GM12878 (cell line): Measurements from ENCODE around the gene ANGEL2. TPM values are rescaled to one million over a fixed set of nuclear protein-coding genes. Genes with fewer than 3 reads are reported as not detected.

Experiments
- BHLHE40 ChIP-seq, 2 experiments: fragments of 450-650 bp in 1 of 2; IDR thresholded peaks; 2 replicates each; pipeline ENCODE4 v1.6.1; 2011 to 2017; ENCODE audit warnings: low read depth in 2 of 2, borderline replicate concordance in 1 of 2, improper control_type of control experiment in 1 of 2, low read length in 1 of 2, mild to moderate bottlenecking in 1 of 2
- BMI1 ChIP-seq: fragments of 450-650 bp; IDR thresholded peaks from 2 replicates; pipeline ENCODE4 v1.6.1; 2016; ENCODE audit warnings: mild to moderate bottlenecking, moderate library complexity, borderline replicate concordance
- EGR1 ChIP-seq, 2 experiments: IDR thresholded peaks; 1 replicate in 1 of 2; 2 replicates in 1 of 2; pipeline ENCODE4 v1.6.1; 2011 to 2012; ENCODE audit warnings: low read depth in 2 of 2, low read length in 2 of 2, borderline replicate concordance in 1 of 2, mild to moderate bottlenecking in 1 of 2, moderate library complexity in 1 of 2
- FOXM1 ChIP-seq: IDR thresholded peaks from 2 replicates; pipeline ENCODE4 v1.6.1; 2012; ENCODE audit warnings: low read depth, mild to moderate bottlenecking, inconsistent platforms, low read length, moderate library complexity
- GABPA ChIP-seq: IDR thresholded peaks from 2 replicates; pipeline ENCODE4 v1.6.1; 2014; ENCODE audit warnings: antibody characterized with exemption, low read depth, mild to moderate bottlenecking, inconsistent platforms
- HCFC1 ChIP-seq: fragments of 150-350 bp; IDR thresholded peaks from 2 replicates; pipeline ENCODE4 v1.6.1; 2014; ENCODE audit warnings: low read length
- IRF4 ChIP-seq: IDR thresholded peaks from 2 replicates; pipeline ENCODE4 v1.6.1; 2011; ENCODE audit warnings: low read depth, low read length
- KAT2A ChIP-seq: conservative IDR thresholded peaks from 2 replicates; pipeline ENCODE4 v1.6.1; 2011; ENCODE audit warnings: low read depth, low read length; ENCODE audit not compliant: control insufficient read depth
- MTA2 ChIP-seq: fragments of 450-650 bp; IDR thresholded peaks from 2 replicates; pipeline ENCODE4 v1.6.1; 2016; ENCODE audit warnings: low read depth, mild to moderate bottlenecking, moderate library complexity
- NBN ChIP-seq: fragments of 450-650 bp; IDR thresholded peaks from 2 replicates; pipeline ENCODE4 v1.6.1; 2016
- PBX3 ChIP-seq: IDR thresholded peaks from 2 replicates; pipeline ENCODE4 v1.6.1; 2011; ENCODE audit warnings: mild to moderate bottlenecking, low read depth, low read length, moderate library complexity; ENCODE audit not compliant: insufficient replicate concordance
- RELB ChIP-seq: fragments of 450-650 bp; IDR thresholded peaks from 2 replicates; pipeline ENCODE4 v1.6.1; 2017; ENCODE audit warnings: low read depth, mild to moderate bottlenecking, moderate library complexity
- SPI1 ChIP-seq: IDR thresholded peaks from 2 replicates; pipeline ENCODE4 v1.6.1; 2011; ENCODE audit warnings: low read depth, mild to moderate bottlenecking, low read length, moderate library complexity, borderline replicate concordance; ENCODE audit not compliant: insufficient read depth
- ZBTB40 ChIP-seq: fragments of 450-650 bp; IDR thresholded peaks from 2 replicates; pipeline ENCODE4 v1.6.1; 2016; ENCODE audit warnings: mild to moderate bottlenecking, moderate library complexity, borderline replicate concordance
- ZNF687 ChIP-seq: fragments of 450-650 bp; IDR thresholded peaks from 2 replicates; pipeline ENCODE4 v1.6.1; 2017; ENCODE audit warnings: mild to moderate bottlenecking, moderate library complexity
- polyA plus RNA-seq, 11 experiments: library from polyadenylated mRNA; depleted of rRNA in 4 of 11; unstranded in 6 of 11; stranded (reverse) in 5 of 11; fragments of >200 nt; fragmentation: Nextera tagmentation in 4 of 11; fragmentation: Illumina TruSeq in 1 of 11; extraction: Ambion mirVana in 4 of 11; extraction: Trizol in 1 of 11; gene quantifications; 1 replicate in 1 of 11; 2 replicates in 10 of 11; pipeline versions ENCODE4 v1.2.1 to v1.2.3, GENCODE V29; 2011 to 2016; ENCODE audit warnings: inconsistent platforms in 2 of 11, missing spikeins in 2 of 11, low read depth in 1 of 11
- total RNA-seq, 4 experiments: library from RNA; depleted of rRNA in 3 of 4; stranded (reverse); fragments of >200 nt in 3 of 4; fragmentation: Illumina TruSeq in 1 of 4; extraction: Trizol in 1 of 4; gene quantifications; 2 replicates each; pipeline versions ENCODE4 v1.2.1 to v1.2.3, GENCODE V29; 2013 to 2021

The ANGEL2 gene
- total and polyA plus RNA-seq, 10 of the 15 experiments (the other 5 are each of a cell fraction or from before 2014, with no cell fraction given), result 6.3 to 53.9 (median 30.7) TPM

GRCh38 chr1:213015099-213016050, at the start of gene ANGEL2 (continued):
- TF ChIP-seq ZNF687 (peak; percentile 50; the same call in 1 of the 2 replicates), HCFC1 (peak; percentile 87), NBN (peak; percentile 89), PBX3 (peak; percentile 43), IRF4 (no peak), FOXM1 (no peak), KAT2A (no peak), MTA2 (no peak; the same call in 1 of the 2 replicates), BHLHE40 (IDR thresholded peaks at IDR 0.05; ENCODE audit: borderline replicate concordance in 1 of 2, low read depth in 2 of 2, low read length in 1 of 2) (peak in 1 of 2 experiments; percentile 16; a peak in 1 of 4 replicates), BMI1 (no peak), RELB (peak; percentile 85; the same call in 1 of the 2 replicates), ZBTB40 (peak; percentile 73; the same call in 1 of the 2 replicates), SPI1 (peak; percentile 45), GABPA (peak; percentile 33), EGR1 (IDR thresholded peaks at IDR 0.05; ENCODE audit: borderline replicate concordance in 1 of 2, low read depth in 2 of 2, low read length in 2 of 2) (0 out of 3 replicates have a peak, but pooled peaks of 1 of the 2 experiments have one; percentile 10)
